Progenitor cell of endocrine pancreas (in vitro differentiated cells): ENCODE results near the gene IGF2BP3. TPM values are rescaled to one million over a fixed set of nuclear protein-coding genes. Genes with fewer than 3 reads are reported as not detected.

ENCODE experiments used
- DNase-seq: peaks from one replicate; pipeline ENCODE4 v3.0.0; 2021; ENCODE audit warnings: low spot score; ENCODE audit not compliant: unreplicated experiment
- H3K27ac Mint-ChIP-seq: 2 replicates; pipeline ENCODE4 v1.8.0; 2021; ENCODE audit warnings: mild to moderate bottlenecking, moderate library complexity, mixed read lengths
- H3K27me3 Mint-ChIP-seq: 2 replicates; pipeline ENCODE4 v1.8.0; 2021; ENCODE audit warnings: mixed read lengths
- H3K36me3 Mint-ChIP-seq: 2 replicates; pipeline ENCODE4 v1.8.0; 2022; ENCODE audit warnings: mixed read lengths; ENCODE audit not compliant: insufficient read depth
- H3K4me1 Mint-ChIP-seq: 2 replicates; pipeline ENCODE4 v1.8.0; 2021; ENCODE audit warnings: low read depth, mixed read lengths
- H3K4me3 Mint-ChIP-seq: 2 replicates; pipeline ENCODE4 v1.8.0; 2021; ENCODE audit warnings: low read depth, mild to moderate bottlenecking, moderate library complexity, mixed read lengths
- H3K9me3 Mint-ChIP-seq: 2 replicates; pipeline ENCODE4 v1.8.0; 2021; ENCODE audit warnings: low read depth, mixed read lengths
- total RNA-seq: library from RNA; stranded (reverse); gene quantifications from 2 replicates; pipeline ENCODE4 v1.2.1, GENCODE V29; 2021
- TF ChIP-seq, protein P1 (sequence below): fragments of 200-600 bp; sonication (generic); IDR thresholded peaks from one replicate; pipeline ENCODE4 v1.5.0; 2021; ENCODE audit warnings: antibody characterized with exemption, mild to moderate bottlenecking; ENCODE audit not compliant: unreplicated experiment

IGF2BP3 gene
- total RNA-seq, 1 donor from 2014 or later: 96.9 TPM

DNA sequence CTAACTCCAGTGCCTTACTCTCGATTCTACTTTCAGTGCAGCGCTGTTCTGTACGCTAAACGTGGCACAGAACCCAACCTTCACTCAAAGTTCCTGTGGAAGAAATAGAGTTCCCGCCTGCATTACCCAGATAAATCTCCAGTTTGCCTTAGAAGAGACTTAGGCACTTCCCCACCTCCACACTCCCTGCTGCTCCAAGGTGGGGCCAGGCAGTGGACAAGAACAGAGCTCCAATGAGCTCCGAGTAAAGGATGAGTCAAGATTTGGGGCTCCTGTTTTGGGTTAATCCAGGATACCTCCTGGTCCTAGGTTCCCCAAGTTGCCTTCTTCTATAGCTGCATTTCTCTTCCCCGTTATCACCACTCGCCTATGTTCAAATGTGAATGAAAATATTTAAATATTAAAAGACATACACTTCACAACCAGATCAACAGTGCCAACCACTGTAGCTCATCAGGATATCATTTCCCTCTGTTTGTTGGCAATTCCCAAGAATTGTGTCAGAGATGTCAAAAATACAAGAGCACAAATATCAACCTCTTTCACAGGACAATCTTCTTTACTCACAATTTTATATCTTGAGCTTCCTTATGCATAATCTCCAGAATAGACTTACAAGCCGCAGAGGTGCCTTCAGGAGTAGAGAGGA lies 123.1 kb downstream of the IGF2BP3 start:
- H3K27me3 Mint-ChIP-seq: no peaks in the 10 kb centered on the region
- peak overlapping the region; percentile 45 for H3K27ac Mint-ChIP-seq
- no peaks in the 10 kb centered on the region for H3K4me1 Mint-ChIP-seq
- no peak for DNase-seq
- TF ChIP-seq, protein P1, sequence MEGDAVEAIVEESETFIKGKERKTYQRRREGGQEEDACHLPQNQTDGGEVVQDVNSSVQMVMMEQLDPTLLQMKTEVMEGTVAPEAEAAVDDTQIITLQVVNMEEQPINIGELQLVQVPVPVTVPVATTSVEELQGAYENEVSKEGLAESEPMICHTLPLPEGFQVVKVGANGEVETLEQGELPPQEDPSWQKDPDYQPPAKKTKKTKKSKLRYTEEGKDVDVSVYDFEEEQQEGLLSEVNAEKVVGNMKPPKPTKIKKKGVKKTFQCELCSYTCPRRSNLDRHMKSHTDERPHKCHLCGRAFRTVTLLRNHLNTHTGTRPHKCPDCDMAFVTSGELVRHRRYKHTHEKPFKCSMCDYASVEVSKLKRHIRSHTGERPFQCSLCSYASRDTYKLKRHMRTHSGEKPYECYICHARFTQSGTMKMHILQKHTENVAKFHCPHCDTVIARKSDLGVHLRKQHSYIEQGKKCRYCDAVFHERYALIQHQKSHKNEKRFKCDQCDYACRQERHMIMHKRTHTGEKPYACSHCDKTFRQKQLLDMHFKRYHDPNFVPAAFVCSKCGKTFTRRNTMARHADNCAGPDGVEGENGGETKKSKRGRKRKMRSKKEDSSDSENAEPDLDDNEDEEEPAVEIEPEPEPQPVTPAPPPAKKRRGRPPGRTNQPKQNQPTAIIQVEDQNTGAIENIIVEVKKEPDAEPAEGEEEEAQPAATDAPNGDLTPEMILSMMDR: no peak
- no peaks in the 10 kb centered on the region for H3K9me3 Mint-ChIP-seq
- H3K36me3 Mint-ChIP-seq: peaks cover 30% of the 10 kb centered on the region
- no peak overlapping the region for H3K4me3 Mint-ChIP-seq

- Mint-ChIP-seq H3K27me3 (no peaks in the 10 kb centered on the region), H3K4me3 (no peak overlapping the region), H3K4me1 (peaks cover 1% of the 10 kb centered on the region), H3K9me3 (no peaks in the 10 kb centered on the region), H3K27ac (no peak overlapping the region), H3K36me3 (peaks cover 35% of the 10 kb centered on the region)
- TF ChIP-seq, protein P1: no peak
- DNase-seq: no peak
Measured at GRCh38 chr7:23346316-23346715, 124.0 kb downstream of the IGF2BP3 start.

DNA sequence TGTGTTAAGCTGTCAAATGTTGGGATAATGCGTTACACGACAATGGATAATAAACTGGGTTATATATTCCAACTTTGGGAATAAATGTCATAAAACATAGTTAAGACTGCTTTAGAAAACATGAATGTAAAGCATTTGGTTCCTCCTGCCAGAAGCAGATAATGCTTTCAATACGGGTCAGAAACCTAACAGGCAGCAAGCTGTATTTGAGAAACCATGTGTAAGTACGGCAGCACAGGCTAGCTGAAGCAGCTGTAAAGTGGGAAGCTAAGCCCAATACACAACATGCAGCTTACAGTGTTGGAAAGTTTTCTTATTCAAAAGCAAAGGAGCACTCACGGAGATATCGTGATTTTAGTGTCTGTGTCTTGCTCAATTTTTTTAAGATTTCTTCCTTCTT lies 124.7 kb downstream of the IGF2BP3 start:
- no peaks in the 10 kb centered on the region for H3K9me3 Mint-ChIP-seq
- TF ChIP-seq, protein P1: no peak
- no peak for DNase-seq
- H3K4me1 Mint-ChIP-seq: peaks cover 1% of the 10 kb centered on the region
- H3K27ac Mint-ChIP-seq: no peak overlapping the region
- peaks cover 35% of the 10 kb centered on the region for H3K36me3 Mint-ChIP-seq
- H3K27me3 Mint-ChIP-seq: no peaks in the 10 kb centered on the region
- H3K4me3 Mint-ChIP-seq: no peak overlapping the region

GRCh38 chr7:23343806-23344475 lies 126.3 kb downstream of the IGF2BP3 start:
- Mint-ChIP-seq H3K4me1 (peaks cover 1% of the 10 kb centered on the region), H3K9me3 (no peaks in the 10 kb centered on the region), H3K27me3 (no peaks in the 10 kb centered on the region), H3K36me3 (peaks cover 39% of the 10 kb centered on the region), H3K27ac (no peak overlapping the region), H3K4me3 (no peak overlapping the region)
- no peak for DNase-seq
- TF ChIP-seq, protein P1: no peak

DNA sequence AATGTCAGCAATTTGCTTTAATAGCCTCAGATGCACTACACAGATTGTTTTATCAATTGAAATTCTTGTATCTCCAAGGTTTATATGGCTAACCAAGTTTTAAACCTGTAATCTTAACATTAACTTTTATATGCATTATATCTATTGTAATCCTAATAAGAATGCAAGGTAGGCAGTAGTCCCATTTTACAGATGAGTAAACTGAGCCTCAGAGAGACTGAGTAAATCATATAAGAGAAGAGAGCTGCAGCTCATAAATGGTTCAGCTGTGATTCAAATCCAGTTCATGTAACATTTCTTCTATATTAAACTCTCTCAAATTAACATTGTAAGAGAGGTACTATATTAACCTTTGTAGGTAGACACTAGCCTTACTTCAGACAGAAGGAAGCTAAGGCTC lies 127.2 kb downstream of the IGF2BP3 start:
- no peak overlapping the region for H3K27ac Mint-ChIP-seq
- H3K4me3 Mint-ChIP-seq: no peak overlapping the region
- H3K36me3 Mint-ChIP-seq: peaks cover 45% of the 10 kb centered on the region
- DNase-seq: no peak
- TF ChIP-seq, protein P1: no peak
- no peaks in the 10 kb centered on the region for H3K9me3 Mint-ChIP-seq
- H3K27me3 Mint-ChIP-seq: no peaks in the 10 kb centered on the region
- peaks cover 1% of the 10 kb centered on the region for H3K4me1 Mint-ChIP-seq
